ENCODE measurements around the gene KSR1. TPM values are rescaled to one million over a fixed set of nuclear protein-coding genes. Genes with fewer than 3 reads are reported as not detected.

The KSR1 gene
- total RNA-seq, 4 donors from 2014 or later: 21.9 to 34.1 (median 29.0) TPM

GRCh38 chr17:27415120-27415795 lies 41.0 kb upstream of the KSR1 start:
- no peak for TF ChIP-seq CTCF (IDR thresholded peaks at IDR 0.05; ENCODE audit: low read depth)

- no peak for TF ChIP-seq CTCF (IDR thresholded peaks at IDR 0.05; ENCODE audit: low read depth)
Measured at GRCh38 chr17:27417596-27418365, 38.5 kb upstream of the KSR1 start.

GRCh38 chr17:27418366-27418615 lies 38.0 kb upstream of the KSR1 start:
- no peak for TF ChIP-seq CTCF (IDR thresholded peaks at IDR 0.05; ENCODE audit: low read depth)

GRCh38 chr17:27419156-27419555 lies 37.1 kb upstream of the KSR1 start:
- no peak for TF ChIP-seq CTCF (IDR thresholded peaks at IDR 0.05; ENCODE audit: low read depth)

GRCh38 chr17:27420211-27420950 lies 35.9 kb upstream of the KSR1 start:
- no peak for TF ChIP-seq CTCF (IDR thresholded peaks at IDR 0.05; ENCODE audit: low read depth)

- TF ChIP-seq CTCF (IDR thresholded peaks at IDR 0.05; ENCODE audit: low read depth): no peak
Measured at GRCh38 chr17:27421111-27421510, 35.1 kb upstream of the KSR1 start.

GRCh38 chr17:27422601-27423000 lies 33.6 kb upstream of the KSR1 start:
- no peak for TF ChIP-seq CTCF (IDR thresholded peaks at IDR 0.05; ENCODE audit: low read depth)
